K562 (cell line): ENCODE data around the gene GPC3. TPM values are rescaled to one million over a fixed set of nuclear protein-coding genes. Genes with fewer than 3 reads are reported as not detected.

Experiments
- ATAC-seq: fragments of 200-7000 bp; cut with Tn5 transposase; 3 replicates; pipeline ENCODE4 v1.9.1; 2020; ENCODE audit warnings: moderate library complexity
- BruUV-seq: library from RNA; stranded (reverse); fragments of 400-500 nt; replicated peaks from 2 replicates; lab custom pipeline; 2021; lab: Mats Ljungman, UMichigan
- CTCF ChIA-PET: fragments of 300-600 bp; formaldehyde crosslinking; extraction: SDS; loops from one replicate; lab custom pipeline; 2021; ENCODE audit warnings: low intra/inter-chr PET ratio; lab: Yijun Ruan, JAX
- POLR2A ChIA-PET: fragments of 300-600, 350-650 bp; sonication (Branson Sonifier 250); formaldehyde crosslinking; extraction: SDS; loops from one replicate; lab custom pipeline; 2021; ENCODE audit warnings: antibody characterized with exemption, inconsistent platforms; lab: Yijun Ruan, JAX
- DNase-seq, 4 experiments: peaks; one replicate each; pipeline versions ENCODE4 v3.0.0 to v3.0.0-alpha.2; 2011 to 2018; ENCODE audit warnings: low spot score in 3 of 4, mixed read lengths in 3 of 4; ENCODE audit errors: extremely low read depth in 1 of 4
- FAIRE-seq: peaks from 2 replicates; lab custom pipeline; 2011; peaks lifted over from hg19 to GRCh38; lab: Jason Lieb, UNC
- H2AFZ ChIP-seq: 2 replicates; pipeline ENCODE4 v1.6.0; 2011; ENCODE audit warnings: low read depth, low read length, control low read depth, inconsistent platforms
- H3K27ac ChIP-seq: fragments of 200-600 bp; 3 replicates; pipeline ENCODE4 v1.8.0; 2011; ENCODE audit warnings: low read depth, mild to moderate bottlenecking, control low read depth, inconsistent platforms, low read length, moderate library complexity, mixed read lengths; ENCODE audit errors: extremely low read depth
- H3K27me3 ChIP-seq, 2 experiments: fragments of 300-600 bp in 1 of 2; 2 replicates in 1 of 2; 3 replicates in 1 of 2; pipeline versions ENCODE4 v1.6.0 to v1.8.0; 2011; ENCODE audit warnings: inconsistent platforms in 2 of 2, low read length in 2 of 2, mild to moderate bottlenecking in 1 of 2, mixed read lengths in 1 of 2, moderate library complexity in 1 of 2; ENCODE audit not compliant: control insufficient read depth in 2 of 2, insufficient read depth in 2 of 2
- H3K36me3 ChIP-seq: fragments of 300-600 bp; 3 replicates; pipeline ENCODE4 v1.8.0; 2011; ENCODE audit warnings: mild to moderate bottlenecking, low read length, inconsistent platforms; ENCODE audit not compliant: control insufficient read depth, insufficient read depth
- H3K4me1 ChIP-seq, 2 experiments: fragments of 200-600 bp in 1 of 2; replicated peaks in 1 of 2; 2 replicates in 1 of 2; 3 replicates in 1 of 2; pipeline versions ENCODE4 v1.5.1 to v1.8.0; 2011; ENCODE audit warnings: inconsistent platforms in 2 of 2, low read length in 2 of 2, mild to moderate bottlenecking in 1 of 2, mixed read lengths in 1 of 2, moderate library complexity in 1 of 2; ENCODE audit not compliant: control insufficient read depth in 2 of 2, insufficient read depth in 2 of 2
- H3K4me2 ChIP-seq: 2 replicates; pipeline ENCODE4 v1.6.1; 2011; ENCODE audit warnings: low read length, control low read depth, inconsistent platforms, mixed read lengths; ENCODE audit not compliant: insufficient read depth
- H3K4me3 ChIP-seq: fragments of 200-600 bp; sonication (generic), shearing (Covaris generic); 2 replicates; pipeline ENCODE4 v1.5.1; 2016; ENCODE audit warnings: control low read depth, inconsistent platforms
- H3K79me2 ChIP-seq: fragments of 200-600 bp; 3 replicates; pipeline ENCODE4 v1.8.0; 2011; ENCODE audit warnings: low read length, inconsistent platforms; ENCODE audit not compliant: control insufficient read depth, insufficient read depth
- H3K9ac ChIP-seq, 2 experiments: 2 replicates each; pipeline versions ENCODE4 v1.6.0 to v1.6.1; 2011; ENCODE audit warnings: low read depth in 2 of 2, low read length in 2 of 2, control low read depth in 1 of 2, inconsistent platforms in 1 of 2, mild to moderate bottlenecking in 1 of 2, mixed read lengths in 1 of 2; ENCODE audit not compliant: insufficient read depth in 1 of 2
- H3K9me1 ChIP-seq: one replicate; pipeline ENCODE4 v1.6.0; 2011; ENCODE audit warnings: inconsistent platforms, mild to moderate bottlenecking, low read length, moderate library complexity; ENCODE audit not compliant: control insufficient read depth, insufficient read depth
- H3K9me3 ChIP-seq: replicated peaks from 2 replicates; pipeline ENCODE4 v1.5.1; 2011; ENCODE audit warnings: low read depth, low read length, inconsistent platforms; ENCODE audit not compliant: control insufficient read depth, insufficient read depth
- H4K20me1 ChIP-seq: replicated peaks from 2 replicates; pipeline ENCODE4 v1.6.1; 2011; ENCODE audit warnings: low read length, inconsistent platforms, mixed read lengths; ENCODE audit not compliant: control insufficient read depth, insufficient read depth
- DMBX1 ChIP-seq: fragments of 250-450 bp; sonication (Bioruptor Pico); IDR thresholded peaks from 2 replicates; pipeline ENCODE4 v1.8.0; 2022; ENCODE audit warnings: inconsistent platforms, mild to moderate bottlenecking, moderate library complexity, borderline replicate concordance
- KAT7 ChIP-seq: sonication (generic); formaldehyde crosslinking; IDR thresholded peaks from 2 replicates; pipeline ENCODE4 v1.8.0; 2022; ENCODE audit warnings: missing genetic modification reagents, mild to moderate bottlenecking, borderline replicate concordance
- SMAD4 ChIP-seq: fragments of 250-450 bp; sonication (Bioruptor Pico); conservative IDR thresholded peaks from 2 replicates; pipeline ENCODE4 v1.8.0; 2021; ENCODE audit warnings: inconsistent platforms, mild to moderate bottlenecking, moderate library complexity
- ZNF699 ChIP-seq: fragments of 250-450 bp; sonication (Bioruptor Pico); IDR thresholded peaks from 2 replicates; pipeline ENCODE4 v1.8.0; 2021; ENCODE audit warnings: mild to moderate bottlenecking, moderate library complexity; ENCODE audit not compliant: insufficient replicate concordance
- WGBS: fragments of 100-300 bp; shearing (Covaris generic); methylation state at CpG from one replicate; pipeline ENCODE4 v1.1.6; 2016; ENCODE audit warnings: low coverage, mixed read lengths; ENCODE audit not compliant: insufficient coverage; ENCODE audit errors: missing lambda C conversion rate; 5-methylcytosine and 5-hydroxymethylcytosine counted together
- in situ Hi-C: fragments of 300-500 bp; cut with MboI; formaldehyde crosslinking; loops from 4 replicates; pipeline ENCODE4 v1.15.0; 2018; ENCODE audit warnings: inconsistent platforms, mixed read lengths
- intact Hi-C: fragments of 100-400 bp; cut with micrococcal nuclease; formaldehyde crosslinking; loops from 2 replicates; pipeline ENCODE4 v1.14.2; 2022
- polyA plus RNA-seq, 8 experiments: library from polyadenylated mRNA; depleted of rRNA in 4 of 8; stranded (reverse) in 5 of 8; unstranded in 3 of 8; fragments of >200 nt; fragmentation: Nextera tagmentation in 2 of 8; fragmentation: Illumina TruSeq in 1 of 8; extraction: Ambion mirVana in 2 of 8; extraction: Trizol in 1 of 8; gene quantifications; 2 replicates each; pipeline versions ENCODE4 v1.2.1 to v1.2.3, GENCODE V29; 2011 to 2014; ENCODE audit warnings: inconsistent platforms in 1 of 8, missing spikeins in 1 of 8
- total RNA-seq, 7 experiments: library from RNA; depleted of rRNA in 6 of 7; stranded (reverse); fragments of >200 nt in 6 of 7; fragmentation: Illumina TruSeq in 2 of 7; extraction: Trizol in 2 of 7; gene quantifications; 2 replicates each; pipeline versions ENCODE4 v1.2.1 to v1.2.3, GENCODE V29; 2011 to 2021; ENCODE audit warnings: low replicate concordance in 1 of 7
- TF ChIP-seq, protein P1 (sequence below): fragments of 250-450 bp; sonication (Bioruptor Pico); IDR thresholded peaks from 2 replicates; pipeline ENCODE4 v1.8.0; 2022; ENCODE audit warnings: moderate library complexity, mild to moderate bottlenecking, inconsistent platforms
- TF ChIP-seq, protein P2 (sequence below): fragments of 450-650 bp; IDR thresholded peaks from 2 replicates; pipeline ENCODE4 v1.6.1; 2016; ENCODE audit warnings: borderline replicate concordance
- TF ChIP-seq, protein P3 (sequence below), 2 experiments: IDR thresholded peaks in 1 of 2; conservative IDR thresholded peaks in 1 of 2; 2 replicates each; pipeline ENCODE4 v1.6.1; 2016; ENCODE audit warnings: low read depth in 2 of 2, mild to moderate bottlenecking in 1 of 2, missing compliant biosample characterization in 1 of 2, missing genetic modification characterization in 1 of 2, moderate library complexity in 1 of 2

Gene GPC3
- total and polyA plus RNA-seq, 9 of the 15 experiments (the other 6 are each of a cell fraction or from before 2014, with no cell fraction given) = 0.42 TPM; not detected in 8

DNA sequence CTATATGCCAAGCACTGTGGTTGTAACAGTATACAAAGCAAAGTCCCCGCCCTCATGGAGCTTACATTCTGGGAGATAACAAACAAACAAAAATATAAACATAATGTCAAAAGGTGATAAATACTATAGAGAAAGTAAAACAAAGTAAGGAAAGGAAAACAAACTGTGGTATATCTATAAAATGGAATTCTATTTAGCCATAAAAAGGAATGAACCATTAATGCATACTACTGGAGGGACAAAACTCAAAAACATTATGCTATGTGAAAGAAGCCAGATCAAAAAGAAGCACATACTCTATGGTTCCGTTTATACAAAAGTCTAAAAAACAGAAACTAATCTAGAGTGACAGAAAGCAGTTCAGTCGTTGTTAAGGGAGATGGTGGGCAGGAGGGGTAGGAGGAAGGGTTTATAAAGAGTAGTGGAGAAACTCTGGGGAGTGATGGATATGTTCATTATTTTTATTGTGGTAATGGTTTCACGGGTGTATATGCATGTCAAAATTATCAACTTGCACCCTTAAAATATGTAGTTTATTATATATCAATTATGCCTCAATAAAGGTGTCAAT lies 31.5 kb downstream of the GPC3 start:
- no peaks in the 10 kb centered on the region for H3K9me3 ChIP-seq
- no TSS peak for BruUV-seq
- no peaks in the 10 kb centered on the region for H3K36me3 ChIP-seq
- FAIRE-seq = no peak
- no peak for DNase-seq
- intact Hi-C loops = no loop called here
- no peaks in the 10 kb centered on the region for H3K4me1 ChIP-seq
- ChIA-PET POLR2A (no interaction called here), CTCF (no interaction called here)
- no peak overlapping the region for H3K4me3 ChIP-seq
- H3K27ac ChIP-seq = no peak overlapping the region
- in situ Hi-C loops = no loop called here
- H3K9me1 ChIP-seq = no peaks in the 10 kb centered on the region
- no peaks in the 10 kb centered on the region for H4K20me1 ChIP-seq
- no peaks in the 10 kb centered on the region for H3K79me2 ChIP-seq
- no peak for ATAC-seq
- no peak overlapping the region for H3K4me2 ChIP-seq
- H2AFZ ChIP-seq = no peak overlapping the region
- H3K9ac ChIP-seq = no peak overlapping the region
- H3K27me3 ChIP-seq = no peaks in the 10 kb centered on the region
- WGBS = 0% methylated on average over 4 of the region's 4 CpGs
- TF ChIP-seq DMBX1 (CRISPR knock-in tag) = no peak
- TF ChIP-seq, protein P1, sequence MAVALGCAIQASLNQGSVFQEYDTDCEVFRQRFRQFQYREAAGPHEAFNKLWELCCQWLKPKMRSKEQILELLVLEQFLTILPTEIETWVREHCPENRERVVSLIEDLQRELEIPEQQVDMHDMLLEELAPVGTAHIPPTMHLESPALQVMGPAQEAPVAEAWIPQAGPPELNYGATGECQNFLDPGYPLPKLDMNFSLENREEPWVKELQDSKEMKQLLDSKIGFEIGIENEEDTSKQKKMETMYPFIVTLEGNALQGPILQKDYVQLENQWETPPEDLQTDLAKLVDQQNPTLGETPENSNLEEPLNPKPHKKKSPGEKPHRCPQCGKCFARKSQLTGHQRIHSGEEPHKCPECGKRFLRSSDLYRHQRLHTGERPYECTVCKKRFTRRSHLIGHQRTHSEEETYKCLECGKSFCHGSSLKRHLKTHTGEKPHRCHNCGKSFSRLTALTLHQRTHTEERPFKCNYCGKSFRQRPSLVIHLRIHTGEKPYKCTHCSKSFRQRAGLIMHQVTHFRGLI (CRISPR knock-in tag) = no peak

DNA sequence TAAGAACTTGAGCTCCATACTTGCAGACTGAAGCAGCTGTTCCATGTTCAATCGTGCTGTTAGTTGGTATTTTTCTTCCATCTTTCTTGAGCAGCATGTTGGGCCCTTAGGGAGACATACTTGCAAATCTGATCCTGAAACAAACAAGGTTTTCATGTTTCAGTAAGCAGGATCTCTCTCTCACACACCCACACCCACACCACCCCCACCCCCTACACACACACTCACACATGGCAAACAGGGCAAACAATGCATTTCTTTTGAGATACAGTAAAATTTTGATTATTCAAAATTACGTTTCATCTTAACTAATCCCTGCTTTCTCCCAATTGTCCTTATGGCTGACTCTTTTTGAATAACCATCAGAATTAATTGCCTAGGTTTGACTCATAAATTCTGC lies 32.3 kb downstream of the GPC3 start:
- Histone ChIP-seq H4K20me1 (no peaks in the 10 kb centered on the region), H3K9me1 (no peaks in the 10 kb centered on the region), H3K9me3 (no peaks in the 10 kb centered on the region), H3K4me3 (no peak overlapping the region), H3K36me3 (no peaks in the 10 kb centered on the region), H2AFZ (no peak overlapping the region), H3K4me1 (no peaks in the 10 kb centered on the region), H3K4me2 (no peak overlapping the region), H3K27ac (no peak overlapping the region), H3K79me2 (no peaks in the 10 kb centered on the region), H3K27me3 (no peaks in the 10 kb centered on the region), H3K9ac (no peak overlapping the region)
- ChIA-PET POLR2A (no interaction called here), CTCF (no interaction called here)
- 0% methylated on average over 2 of the region's 2 CpGs for WGBS
- in situ Hi-C loops (no loop called here), intact Hi-C loops (no loop called here)
- BruUV-seq = no TSS peak
- no peak for DNase-seq
- ATAC-seq = no peak
- no peak for FAIRE-seq
- TF ChIP-seq SMAD4 (CRISPR knock-in tag) = no peak
- no peak for TF ChIP-seq KAT7 (CRISPR knock-in tag)
- TF ChIP-seq, protein P2, sequence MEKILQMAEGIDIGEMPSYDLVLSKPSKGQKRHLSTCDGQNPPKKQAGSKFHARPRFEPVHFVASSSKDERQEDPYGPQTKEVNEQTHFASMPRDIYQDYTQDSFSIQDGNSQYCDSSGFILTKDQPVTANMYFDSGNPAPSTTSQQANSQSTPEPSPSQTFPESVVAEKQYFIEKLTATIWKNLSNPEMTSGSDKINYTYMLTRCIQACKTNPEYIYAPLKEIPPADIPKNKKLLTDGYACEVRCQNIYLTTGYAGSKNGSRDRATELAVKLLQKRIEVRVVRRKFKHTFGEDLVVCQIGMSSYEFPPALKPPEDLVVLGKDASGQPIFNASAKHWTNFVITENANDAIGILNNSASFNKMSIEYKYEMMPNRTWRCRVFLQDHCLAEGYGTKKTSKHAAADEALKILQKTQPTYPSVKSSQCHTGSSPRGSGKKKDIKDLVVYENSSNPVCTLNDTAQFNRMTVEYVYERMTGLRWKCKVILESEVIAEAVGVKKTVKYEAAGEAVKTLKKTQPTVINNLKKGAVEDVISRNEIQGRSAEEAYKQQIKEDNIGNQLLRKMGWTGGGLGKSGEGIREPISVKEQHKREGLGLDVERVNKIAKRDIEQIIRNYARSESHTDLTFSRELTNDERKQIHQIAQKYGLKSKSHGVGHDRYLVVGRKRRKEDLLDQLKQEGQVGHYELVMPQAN = no peak
- no peak for TF ChIP-seq ZNF699 (CRISPR knock-in tag)
- TF ChIP-seq, protein P3, sequence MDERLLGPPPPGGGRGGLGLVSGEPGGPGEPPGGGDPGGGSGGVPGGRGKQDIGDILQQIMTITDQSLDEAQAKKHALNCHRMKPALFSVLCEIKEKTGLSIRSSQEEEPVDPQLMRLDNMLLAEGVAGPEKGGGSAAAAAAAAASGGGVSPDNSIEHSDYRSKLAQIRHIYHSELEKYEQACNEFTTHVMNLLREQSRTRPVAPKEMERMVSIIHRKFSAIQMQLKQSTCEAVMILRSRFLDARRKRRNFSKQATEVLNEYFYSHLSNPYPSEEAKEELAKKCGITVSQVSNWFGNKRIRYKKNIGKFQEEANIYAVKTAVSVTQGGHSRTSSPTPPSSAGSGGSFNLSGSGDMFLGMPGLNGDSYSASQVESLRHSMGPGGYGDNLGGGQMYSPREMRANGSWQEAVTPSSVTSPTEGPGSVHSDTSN (CRISPR knock-in tag; IDR thresholded peaks at IDR 0.05; ENCODE audit: low read depth) = no peak
- TF ChIP-seq, protein P3 (tag; conservative IDR thresholded peaks at IDR 0.05; ENCODE audit: low read depth) = no peak
